Fibroblast of skin of right biceps (primary cell): ENCODE measurements around the gene AKIP1.
"Not testable (repeated sequence)": the region's sequence is repeated elsewhere in the genome, so short reads cannot be mapped to it uniquely, and the experiment has no call there.

Source experiments
- DNase-seq: peaks from one replicate; pipeline ENCODE4 v3.0.0-alpha.2; 2013

Gene AKIP1

GRCh38 chr11:8911029-8911823, at the start of gene AKIP1:
AKIP1 (plus strand) TSS chr11:8911189; CDS start chr11:8911450, 261 bp downstream.
- DNase-seq, result peak; percentile 97

DNA sequence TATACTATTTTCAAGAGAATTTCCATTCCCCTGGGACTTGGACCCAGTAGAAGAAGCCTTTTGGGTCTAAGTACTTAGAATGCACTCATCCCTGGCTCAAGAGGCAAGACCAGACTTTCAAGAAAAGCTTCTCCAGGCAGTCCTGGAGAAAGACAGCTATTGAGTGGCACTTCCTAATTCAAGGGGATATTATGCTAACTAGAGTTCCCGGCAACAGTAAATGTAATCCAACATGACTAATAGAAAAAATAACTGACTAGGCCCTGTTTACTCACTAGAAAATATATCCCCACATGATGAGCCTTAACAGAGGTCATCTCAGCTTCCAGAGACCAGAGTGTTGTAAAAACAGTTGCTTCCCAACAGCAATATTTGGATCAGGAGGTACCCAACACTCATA, 47.2 kb upstream of the AKIP1 start:
- DNase-seq, result peak; percentile 69

- DNase-seq, result no peak
Measured at GRCh38 chr11:8865304-8865703, 45.7 kb upstream of the AKIP1 start.

GRCh38 chr11:8867035-8867434, 44.0 kb upstream of the AKIP1 start:
- peak; percentile 16 for DNase-seq

- peak; percentile 67 for DNase-seq
Measured at GRCh38 chr11:8867931-8868631, 42.9 kb upstream of the AKIP1 start.

GRCh38 chr11:8870411-8871170, 40.4 kb upstream of the AKIP1 start:
- peak; percentile 73 for DNase-seq

- DNase-seq, result peak; percentile 97
Measured at GRCh38 chr11:8871171-8871775, 39.7 kb upstream of the AKIP1 start.

- peak; percentile 4 for DNase-seq
Measured at GRCh38 chr11:8871962-8872361, 39.0 kb upstream of the AKIP1 start.

GRCh38 chr11:8873741-8874405, 37.1 kb upstream of the AKIP1 start:
- peak; percentile 17 for DNase-seq

DNA sequence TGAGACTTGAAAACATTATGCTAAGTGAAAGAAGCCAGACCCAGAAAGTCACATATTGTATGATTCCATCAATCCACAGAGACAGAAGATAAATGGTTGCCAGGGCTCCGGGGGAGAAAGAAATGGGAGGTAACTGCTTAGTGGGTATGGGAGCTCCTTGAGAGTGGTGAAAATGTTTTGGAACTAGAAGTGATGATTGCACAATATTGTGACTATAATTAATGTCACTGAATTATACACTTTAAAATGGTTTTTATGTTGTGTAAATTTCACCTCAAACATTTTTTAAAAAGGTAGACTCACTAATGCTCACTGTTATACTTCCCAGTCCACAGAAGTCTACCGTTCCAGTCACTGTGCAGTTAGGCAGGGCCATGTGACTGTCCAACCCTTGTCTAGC, 32.2 kb upstream of the AKIP1 start:
- DNase-seq, result no peak

DNA sequence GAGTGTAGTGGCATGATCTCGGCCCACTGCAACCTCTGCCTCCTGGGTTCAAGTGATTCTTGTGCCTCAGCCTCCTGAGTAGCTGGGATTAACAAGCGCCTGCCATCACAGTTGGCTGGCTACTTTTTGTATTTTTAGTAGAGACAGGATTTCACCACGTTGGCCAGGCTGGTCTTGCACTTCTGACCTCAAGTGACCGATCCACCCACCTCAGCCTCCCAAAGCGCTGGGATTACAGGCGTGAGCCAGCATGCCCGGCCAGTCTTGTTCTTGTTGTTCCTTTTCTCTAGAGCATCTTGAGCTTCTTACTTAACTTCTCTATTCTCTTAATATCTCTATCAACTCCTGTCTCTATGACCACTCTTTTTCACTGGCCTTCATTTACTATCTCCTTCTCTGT, 29.4 kb upstream of the AKIP1 start:
- DNase-seq, result not testable (repeated sequence)

DNA sequence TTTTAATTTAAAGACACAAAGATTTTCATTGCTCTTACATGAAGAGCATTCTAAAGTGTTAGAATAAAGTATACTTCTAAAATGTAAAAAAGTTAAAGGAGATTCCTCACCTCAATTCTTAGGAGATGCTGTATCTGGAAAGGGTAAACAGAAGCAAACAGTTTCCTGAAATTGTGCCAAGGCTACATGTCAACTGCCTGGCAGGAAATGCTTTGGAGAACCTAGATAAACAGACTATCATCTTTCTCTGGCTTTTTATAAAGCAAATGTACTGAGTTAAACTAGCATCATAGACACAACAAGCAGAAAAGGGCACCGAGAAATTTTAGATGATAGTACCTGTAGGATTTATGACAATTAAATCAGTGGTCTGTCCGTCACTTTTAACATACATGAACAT, 24.7 kb upstream of the AKIP1 start:
- DNase-seq, result no peak

DNA sequence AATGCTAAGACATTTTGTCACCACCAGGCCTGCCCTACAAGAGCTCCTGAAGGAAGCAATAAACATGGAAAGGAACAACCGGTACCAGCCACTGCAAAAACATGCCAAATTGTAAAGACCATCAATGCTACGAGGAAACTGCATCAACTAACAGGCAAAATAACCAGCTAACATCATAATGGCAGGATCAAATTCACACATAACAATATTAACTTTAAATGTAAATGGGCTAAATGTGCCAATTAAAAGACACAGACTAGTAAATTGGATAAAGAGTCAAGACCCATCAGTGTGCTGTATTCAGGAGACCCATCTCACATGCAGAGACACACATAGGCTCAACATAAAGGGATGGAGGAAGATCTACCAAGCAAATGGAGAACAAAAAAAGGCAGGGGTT, 19.8 kb upstream of the AKIP1 start:
- not testable (repeated sequence) for DNase-seq

GRCh38 chr11:8899119-8899753, 11.8 kb upstream of the AKIP1 start:
- no peak for DNase-seq

DNA sequence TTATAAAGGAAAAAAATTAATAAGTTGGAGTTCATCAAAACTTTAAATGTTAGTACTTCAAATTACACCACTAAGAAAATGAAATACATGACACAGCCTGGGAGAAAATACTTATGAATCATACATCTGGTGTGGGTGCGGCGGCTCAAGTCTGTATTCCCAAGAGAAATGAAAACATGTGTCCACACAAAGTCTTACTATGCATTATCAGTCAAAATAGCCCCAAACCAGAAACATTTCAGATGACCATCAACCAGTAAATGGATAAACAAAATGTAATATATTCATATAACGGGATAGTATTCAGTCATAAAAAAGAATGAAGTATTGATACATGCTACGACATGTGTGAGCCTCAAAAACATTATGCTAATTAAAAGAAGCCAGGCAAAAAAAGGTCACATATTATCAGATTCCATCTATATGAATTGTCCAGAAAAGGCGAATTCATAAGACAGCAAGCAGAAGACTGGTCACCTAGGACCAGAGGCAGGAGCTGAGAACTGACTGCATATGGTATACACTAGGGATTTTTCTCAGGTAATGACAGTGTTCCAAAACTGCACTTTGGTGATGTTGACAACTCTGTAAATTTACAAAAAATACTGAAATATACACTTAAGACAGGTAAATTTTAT, 5.3 kb upstream of the AKIP1 start:
- DNase-seq, result peak; percentile 85

DNA sequence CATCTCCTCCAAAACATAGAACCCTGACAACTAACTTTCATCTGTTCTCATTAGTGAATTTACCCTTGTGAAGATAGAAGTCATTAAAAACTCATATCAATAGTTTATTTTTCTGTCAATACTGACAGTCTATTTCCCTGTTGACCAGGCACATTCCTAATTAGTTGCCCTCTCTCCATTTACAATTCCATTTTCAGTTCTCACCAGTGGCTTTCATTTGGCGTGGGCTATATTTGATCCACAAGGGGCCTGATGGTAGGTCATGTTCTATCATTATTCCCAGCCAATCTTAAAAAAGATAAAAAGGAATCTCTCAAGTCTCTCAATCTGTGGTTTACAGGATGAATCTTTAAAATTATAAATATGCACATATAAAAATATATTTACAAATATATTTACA, 3.9 kb upstream of the AKIP1 start:
- DNase-seq, result no peak

DNA sequence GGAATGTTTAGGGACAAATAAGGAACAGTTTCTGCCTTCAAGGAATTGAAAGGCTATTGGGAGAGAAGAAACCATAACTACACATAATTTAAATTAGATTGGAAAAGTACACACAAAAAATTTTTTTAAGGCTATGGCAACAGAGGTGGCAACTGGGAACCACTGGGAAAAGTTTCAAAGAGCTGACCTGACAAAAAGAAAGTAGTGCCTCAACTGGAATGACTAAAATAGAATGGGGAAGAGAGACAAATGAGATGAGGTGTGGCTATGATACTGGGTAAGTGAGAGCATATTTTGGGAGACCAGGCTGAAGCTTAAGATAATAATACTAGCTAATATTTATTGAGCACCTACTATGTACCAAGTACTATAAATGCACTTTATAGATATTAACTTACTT, 2.9 kb upstream of the AKIP1 start:
- DNase-seq, result no peak

GRCh38 chr11:8910649-8911026, 351 bp upstream of the AKIP1 start:
- no peak for DNase-seq

DNA sequence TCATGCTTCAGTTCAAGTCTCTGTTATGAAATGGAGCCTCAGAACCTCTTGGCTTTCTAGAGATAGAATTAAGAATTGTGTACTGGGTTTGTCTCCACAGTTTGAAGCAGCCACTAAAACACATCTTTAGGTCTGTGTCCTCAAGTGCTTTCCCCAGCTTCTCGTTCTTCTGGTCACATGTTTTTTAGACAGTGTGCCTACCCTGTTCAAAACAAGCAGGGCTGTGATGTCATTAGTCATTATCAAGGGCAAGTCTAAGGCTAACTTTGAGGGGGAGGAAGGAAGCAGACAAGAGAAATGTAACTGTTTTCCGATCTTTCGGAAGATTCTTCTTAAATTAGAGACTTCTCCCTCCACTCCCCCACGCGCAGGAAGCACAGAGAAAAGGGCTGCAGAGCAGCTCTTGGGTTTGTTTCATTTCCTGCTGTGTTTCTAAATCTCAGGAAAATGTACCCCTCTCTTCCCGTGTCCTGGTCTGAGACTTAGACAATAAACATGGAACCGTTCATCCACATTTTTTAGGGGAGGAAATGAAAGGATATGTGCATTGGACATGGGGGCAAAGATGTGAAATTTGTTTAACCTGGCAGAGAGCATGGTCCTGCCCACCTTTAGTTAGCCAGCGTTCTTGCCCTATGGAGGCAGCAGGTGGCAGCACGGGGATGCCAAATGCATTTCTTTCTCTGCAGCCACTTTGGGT, 3.1 kb downstream of the AKIP1 start:
- DNase-seq, result peak; percentile 42

DNA sequence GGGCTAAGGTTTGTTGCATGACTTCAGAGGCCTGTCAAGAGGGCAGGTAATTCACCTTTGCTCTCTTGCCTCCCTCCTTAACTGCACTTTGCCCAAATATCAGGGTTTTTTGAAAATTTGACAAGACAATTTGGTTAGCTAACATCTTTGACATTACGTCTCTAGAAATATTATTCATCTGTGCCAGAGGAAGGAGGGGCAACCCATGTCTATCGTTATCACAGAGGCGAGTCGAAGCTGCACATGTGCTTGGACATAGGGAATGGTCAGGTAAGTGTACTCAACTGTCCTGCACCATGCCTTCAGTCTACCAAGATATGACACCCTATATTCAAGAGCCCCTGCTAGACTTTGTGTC, 3.7 kb downstream of the AKIP1 start:
- no peak for DNase-seq
